Breast epithelium (tissue), 3 donors: ENCODE results near the gene SLC12A7.

Experiments
- POLR2A ChIP-seq: fragments of 450-650 bp; IDR thresholded peaks from one replicate; pipeline ENCODE4 v1.6.1; 2016; ENCODE audit warnings: antibody characterized with exemption, mild to moderate bottlenecking, moderate library complexity
- TF ChIP-seq, protein P1 (sequence below), 3 donors: fragments of 450-650 bp; IDR thresholded peaks; one replicate each; pipeline ENCODE4 v1.5.1; 2016 to 2017; ENCODE audit warnings: antibody characterized with exemption in 3 of 3, mild to moderate bottlenecking in 3 of 3, moderate library complexity in 3 of 3

DNA sequence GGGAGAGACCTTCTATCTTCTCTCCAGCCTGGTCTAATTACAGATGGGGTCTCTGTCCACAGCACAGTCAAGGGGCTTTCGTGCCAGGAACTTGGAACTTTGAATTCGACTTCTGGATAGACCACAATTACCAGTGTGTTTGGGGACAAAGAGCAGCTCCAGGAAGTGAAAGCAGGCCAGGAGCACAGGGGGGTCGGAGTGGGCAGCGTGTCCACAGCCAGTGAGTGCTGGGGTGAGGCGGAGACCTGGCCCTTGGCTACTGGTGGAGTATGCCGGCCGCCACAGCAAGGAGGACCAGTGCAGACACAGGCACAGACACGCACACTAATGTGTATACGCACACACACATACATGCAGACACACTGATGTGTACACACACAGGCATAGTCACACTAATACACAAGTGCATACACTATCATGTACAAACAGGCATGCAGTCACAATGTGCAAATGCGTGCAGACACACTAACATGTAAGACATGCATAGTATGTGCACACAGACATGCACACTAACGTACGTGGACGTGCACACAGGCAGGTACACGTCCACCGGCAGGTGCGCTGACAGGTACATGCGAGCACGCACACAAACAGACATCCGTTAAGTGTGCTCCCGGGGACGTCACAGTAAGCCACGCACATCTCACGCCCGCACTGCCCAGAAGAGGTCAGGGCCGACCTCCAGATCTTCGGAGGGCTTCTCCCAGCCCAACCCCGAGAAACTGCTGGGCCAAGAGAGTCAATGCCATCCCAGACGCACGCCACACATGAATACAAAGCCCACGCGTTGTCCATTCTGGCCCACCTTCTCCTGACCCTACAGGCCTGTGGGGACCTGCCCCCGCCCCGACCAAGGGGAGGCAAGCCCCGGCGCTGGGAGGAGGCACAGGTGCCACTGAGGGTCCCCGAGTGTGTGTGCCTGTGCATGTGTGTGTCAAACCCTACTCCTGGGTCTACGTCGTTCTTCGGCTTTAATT lies 56.8 kb downstream of the SLC12A7 start:
- TF ChIP-seq, protein P1, sequence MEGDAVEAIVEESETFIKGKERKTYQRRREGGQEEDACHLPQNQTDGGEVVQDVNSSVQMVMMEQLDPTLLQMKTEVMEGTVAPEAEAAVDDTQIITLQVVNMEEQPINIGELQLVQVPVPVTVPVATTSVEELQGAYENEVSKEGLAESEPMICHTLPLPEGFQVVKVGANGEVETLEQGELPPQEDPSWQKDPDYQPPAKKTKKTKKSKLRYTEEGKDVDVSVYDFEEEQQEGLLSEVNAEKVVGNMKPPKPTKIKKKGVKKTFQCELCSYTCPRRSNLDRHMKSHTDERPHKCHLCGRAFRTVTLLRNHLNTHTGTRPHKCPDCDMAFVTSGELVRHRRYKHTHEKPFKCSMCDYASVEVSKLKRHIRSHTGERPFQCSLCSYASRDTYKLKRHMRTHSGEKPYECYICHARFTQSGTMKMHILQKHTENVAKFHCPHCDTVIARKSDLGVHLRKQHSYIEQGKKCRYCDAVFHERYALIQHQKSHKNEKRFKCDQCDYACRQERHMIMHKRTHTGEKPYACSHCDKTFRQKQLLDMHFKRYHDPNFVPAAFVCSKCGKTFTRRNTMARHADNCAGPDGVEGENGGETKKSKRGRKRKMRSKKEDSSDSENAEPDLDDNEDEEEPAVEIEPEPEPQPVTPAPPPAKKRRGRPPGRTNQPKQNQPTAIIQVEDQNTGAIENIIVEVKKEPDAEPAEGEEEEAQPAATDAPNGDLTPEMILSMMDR (IDR thresholded peaks at IDR 0.05): no peak
- no peak for TF ChIP-seq POLR2A
